GM12878 (cell line): Measurements from ENCODE around the gene KRTAP10-11. TPM values are rescaled to one million over a fixed set of nuclear protein-coding genes. Genes with fewer than 3 reads are reported as not detected.

Experiments used
- ATAC-seq: fragments of 200-7000 bp; cut with Tn5 transposase; 3 replicates; pipeline ENCODE4 v1.9.1; 2020; ENCODE audit warnings: mild to moderate bottlenecking, moderate library complexity
- BruUV-seq: library from RNA; stranded (reverse); fragments of 400-500 nt; replicated peaks from 2 replicates; lab custom pipeline; 2021; lab: Mats Ljungman, UMichigan
- CTCF ChIA-PET: fragments of 300-600 bp; sonication (Branson Sonifier 250); formaldehyde crosslinking; extraction: SDS; loops from one replicate; lab custom pipeline; 2021; ENCODE audit warnings: inconsistent platforms; lab: Yijun Ruan, JAX
- POLR2A ChIA-PET: fragments of 350-600 bp; formaldehyde crosslinking; extraction: SDS; loops from one replicate; lab custom pipeline; 2021; ENCODE audit warnings: inconsistent platforms; lab: Charles Lee
- RAD21 ChIA-PET: fragments of 300-600 bp; sonication (Branson Sonifier 250); formaldehyde crosslinking; loops from one replicate; lab custom pipeline; 2023; ENCODE audit warnings: antibody characterized with exemption; ENCODE audit not compliant: unreplicated experiment; lab: Charles Lee
- SMC1A ChIA-PET: fragments of 300-600 bp; sonication (Branson Sonifier 250); formaldehyde crosslinking; loops from one replicate; lab custom pipeline; 2023; ENCODE audit not compliant: unreplicated experiment, uncharacterized antibody; lab: Charles Lee
- DNase-seq: peaks from one replicate; pipeline ENCODE4 v3.0.0-alpha.2; 2011; ENCODE audit warnings: low read depth, low spot score
- FAIRE-seq: peaks from 3 replicates; lab custom pipeline; 2011; peaks lifted over from hg19 to GRCh38; lab: Jason Lieb, UNC
- H2AFZ ChIP-seq: 2 replicates; pipeline ENCODE4 v1.6.0; 2011; ENCODE audit warnings: low read depth, low read length, control low read depth; ENCODE audit not compliant: control insufficient read depth
- H3K27ac ChIP-seq: 2 replicates; pipeline ENCODE4 v1.5.1; 2011; ENCODE audit warnings: control low read depth; ENCODE audit not compliant: control insufficient read depth, insufficient read depth
- H3K27me3 ChIP-seq, 2 experiments: replicated peaks in 1 of 2; 2 replicates each; pipeline versions ENCODE4 v1.6.0 to v1.6.1; 2011; ENCODE audit warnings: low read length in 1 of 2; ENCODE audit not compliant: control insufficient read depth in 2 of 2, insufficient read depth in 2 of 2
- H3K36me3 ChIP-seq, 2 experiments: 2 replicates each; pipeline ENCODE4 v1.5.1; 2011; ENCODE audit warnings: low read length in 1 of 2; ENCODE audit not compliant: control insufficient read depth in 2 of 2, insufficient read depth in 2 of 2
- H3K4me1 ChIP-seq: 2 replicates; pipeline ENCODE4 v1.6.1; 2011; ENCODE audit warnings: mild to moderate bottlenecking, low read length, moderate library complexity, mixed read lengths; ENCODE audit not compliant: control insufficient read depth, insufficient read depth
- H3K4me2 ChIP-seq: 2 replicates; pipeline ENCODE4 v1.6.0; 2011; ENCODE audit warnings: control low read depth; ENCODE audit not compliant: control insufficient read depth, insufficient read depth
- H3K4me3 ChIP-seq: fragments of 200-600 bp; sonication (generic); 2 replicates; pipeline ENCODE4 v1.5.1; 2016
- H3K79me2 ChIP-seq: 2 replicates; pipeline ENCODE4 v1.6.0; 2011; ENCODE audit warnings: low read length; ENCODE audit not compliant: control insufficient read depth, insufficient read depth
- H3K9ac ChIP-seq: 2 replicates; pipeline ENCODE4 v1.8.0; 2011; ENCODE audit warnings: low read length, control low read depth, mixed read lengths; ENCODE audit not compliant: control insufficient read depth, insufficient read depth
- H3K9me3 ChIP-seq: replicated peaks from 3 replicates; pipeline ENCODE4 v1.5.1; 2011; ENCODE audit warnings: mild to moderate bottlenecking, low read length; ENCODE audit not compliant: control insufficient read depth, insufficient read depth
- H4K20me1 ChIP-seq: 2 replicates; pipeline ENCODE4 v1.6.0; 2011; ENCODE audit not compliant: control insufficient read depth, insufficient read depth
- CHD2 ChIP-seq: IDR thresholded peaks from 2 replicates; pipeline ENCODE4 v1.6.1; 2011; ENCODE audit warnings: low read depth, low read length, improper control_type of control experiment, borderline replicate concordance
- EZH2 ChIP-seq: IDR thresholded peaks from 2 replicates; pipeline ENCODE4 v1.6.1; 2012; ENCODE audit warnings: low read depth, mild to moderate bottlenecking, control low read depth, inconsistent platforms, low read length, borderline replicate concordance; ENCODE audit not compliant: control insufficient read depth
- FOXM1 ChIP-seq: IDR thresholded peaks from 2 replicates; pipeline ENCODE4 v1.6.1; 2012; ENCODE audit warnings: low read depth, mild to moderate bottlenecking, inconsistent platforms, low read length, moderate library complexity
- HDAC2 ChIP-seq: fragments of 200-600 bp; sonication (generic); IDR thresholded peaks from 2 replicates; pipeline ENCODE4 v1.6.1; 2017
- HDAC6 ChIP-seq: fragments of 200-600 bp; sonication (generic); IDR thresholded peaks from one replicate; pipeline ENCODE4 v1.8.0; 2017; ENCODE audit warnings: antibody characterized with exemption; ENCODE audit not compliant: unreplicated experiment
- IRF5 ChIP-seq: fragments of 450-650 bp; IDR thresholded peaks from 2 replicates; pipeline ENCODE4 v1.6.1; 2017; ENCODE audit warnings: borderline replicate concordance
- MTA2 ChIP-seq: fragments of 450-650 bp; IDR thresholded peaks from 2 replicates; pipeline ENCODE4 v1.6.1; 2016; ENCODE audit warnings: low read depth, mild to moderate bottlenecking, moderate library complexity
- MXI1 ChIP-seq: fragments of 150-350 bp; IDR thresholded peaks from 2 replicates; pipeline ENCODE4 v1.6.1; 2011; ENCODE audit warnings: low read depth, mild to moderate bottlenecking, inconsistent platforms, low read length, improper control_type of control experiment
- POLR2A ChIP-seq: IDR thresholded peaks from 2 replicates; pipeline ENCODE4 v1.6.1; 2011; ENCODE audit warnings: low read depth, mild to moderate bottlenecking, low read length
- RAD51 ChIP-seq: fragments of 450-650 bp; IDR thresholded peaks from 2 replicates; pipeline ENCODE4 v1.6.1; 2016; ENCODE audit warnings: moderate library complexity, mild to moderate bottlenecking, inconsistent platforms
- SKIL ChIP-seq: fragments of 450-650 bp; IDR thresholded peaks from 2 replicates; pipeline ENCODE4 v1.6.1; 2017; ENCODE audit warnings: mild to moderate bottlenecking, low read depth, inconsistent platforms; ENCODE audit not compliant: poor library complexity, severe bottlenecking
- ZNF687 ChIP-seq: fragments of 450-650 bp; IDR thresholded peaks from 2 replicates; pipeline ENCODE4 v1.6.1; 2017; ENCODE audit warnings: mild to moderate bottlenecking, moderate library complexity
- ZZZ3 ChIP-seq: IDR thresholded peaks from 2 replicates; pipeline ENCODE4 v1.6.1; 2011; ENCODE audit warnings: low read depth; ENCODE audit not compliant: control insufficient read depth, insufficient read length
- WGBS: methylation state at CpG from one replicate; pipeline ENCODE4 v1.1.6; 2016; ENCODE audit warnings: low lambda C conversion rate; ENCODE audit not compliant: insufficient replicate concordance, insufficient coverage; ENCODE audit errors: missing lambda C conversion rate; 5-methylcytosine and 5-hydroxymethylcytosine counted together
- in situ Hi-C: fragments of 300-500 bp; cut with MboI; formaldehyde crosslinking; loops from 9 replicates; pipeline ENCODE4 v1.14.3; 2018; ENCODE audit warnings: mixed read lengths
- intact Hi-C: fragments of 100-400 bp; cut with micrococcal nuclease; formaldehyde crosslinking; loops from one replicate; pipeline ENCODE4 v1.14.2; 2022; ENCODE audit not compliant: unreplicated experiment
- polyA plus RNA-seq, 11 experiments: library from polyadenylated mRNA; depleted of rRNA in 4 of 11; unstranded in 6 of 11; stranded (reverse) in 5 of 11; fragments of >200 nt; fragmentation: Nextera tagmentation in 4 of 11; fragmentation: Illumina TruSeq in 1 of 11; extraction: Ambion mirVana in 4 of 11; extraction: Trizol in 1 of 11; gene quantifications; 1 replicate in 1 of 11; 2 replicates in 10 of 11; pipeline versions ENCODE4 v1.2.1 to v1.2.3, GENCODE V29; 2011 to 2016; ENCODE audit warnings: inconsistent platforms in 2 of 11, missing spikeins in 2 of 11, low read depth in 1 of 11
- total RNA-seq, 4 experiments: library from RNA; depleted of rRNA in 3 of 4; stranded (reverse); fragments of >200 nt in 3 of 4; fragmentation: Illumina TruSeq in 1 of 4; extraction: Trizol in 1 of 4; gene quantifications; 2 replicates each; pipeline versions ENCODE4 v1.2.1 to v1.2.3, GENCODE V29; 2013 to 2021
- TF ChIP-seq, protein P1 (sequence below): fragments of 450-650 bp; IDR thresholded peaks from 2 replicates; pipeline ENCODE4 v1.6.1; 2017; ENCODE audit warnings: mild to moderate bottlenecking, moderate library complexity

The KRTAP10-11 gene
- total and polyA plus RNA-seq, 10 of the 15 experiments (the other 5 are each of a cell fraction or from before 2014, with no cell fraction given), result not detected

- H3K4me3 ChIP-seq, result no peak overlapping the region
- RAD21 ChIA-PET, result no interaction called here
- no peak overlapping the region for H3K27ac ChIP-seq
- CTCF ChIA-PET, result no interaction called here
- BruUV-seq, result no TSS peak
- WGBS, result 35% methylated on average over 11 of the region's 11 CpGs
- H3K27me3 ChIP-seq, result peaks cover 0 to 1% of the 10 kb centered on the region in 2 experiments; a peak in 2 of 4 replicates
- no peak overlapping the region for H3K4me2 ChIP-seq
- no peak overlapping the region for H2AFZ ChIP-seq
- POLR2A ChIA-PET, result no interaction called here
- SMC1A ChIA-PET, result no interaction called here
- H3K4me1 ChIP-seq, result no peaks in the 10 kb centered on the region
- H3K9ac ChIP-seq, result no peak overlapping the region
- intact Hi-C loops, result no loop called here
- in situ Hi-C loops, result no loop called here
- H3K9me3 ChIP-seq, result no peaks in the 10 kb centered on the region
- no peak for DNase-seq
- H3K79me2 ChIP-seq, result no peaks in the 10 kb centered on the region
- H4K20me1 ChIP-seq, result no peaks in the 10 kb centered on the region
- H3K36me3 ChIP-seq, result no peaks in the 10 kb centered on the region
- ATAC-seq, result no peak
- no peak for FAIRE-seq
- TF ChIP-seq POLR2A (no peak), ZNF687 (no peak), ZZZ3 (no peak), FOXM1 (no peak), HDAC2 (no peak), SKIL (no peak), MXI1 (no peak), HDAC6 (no peak), EZH2 (no peak), MTA2 (no peak), RAD51 (no peak), IRF5 (no peak), CHD2 (no peak)
- TF ChIP-seq, protein P1, sequence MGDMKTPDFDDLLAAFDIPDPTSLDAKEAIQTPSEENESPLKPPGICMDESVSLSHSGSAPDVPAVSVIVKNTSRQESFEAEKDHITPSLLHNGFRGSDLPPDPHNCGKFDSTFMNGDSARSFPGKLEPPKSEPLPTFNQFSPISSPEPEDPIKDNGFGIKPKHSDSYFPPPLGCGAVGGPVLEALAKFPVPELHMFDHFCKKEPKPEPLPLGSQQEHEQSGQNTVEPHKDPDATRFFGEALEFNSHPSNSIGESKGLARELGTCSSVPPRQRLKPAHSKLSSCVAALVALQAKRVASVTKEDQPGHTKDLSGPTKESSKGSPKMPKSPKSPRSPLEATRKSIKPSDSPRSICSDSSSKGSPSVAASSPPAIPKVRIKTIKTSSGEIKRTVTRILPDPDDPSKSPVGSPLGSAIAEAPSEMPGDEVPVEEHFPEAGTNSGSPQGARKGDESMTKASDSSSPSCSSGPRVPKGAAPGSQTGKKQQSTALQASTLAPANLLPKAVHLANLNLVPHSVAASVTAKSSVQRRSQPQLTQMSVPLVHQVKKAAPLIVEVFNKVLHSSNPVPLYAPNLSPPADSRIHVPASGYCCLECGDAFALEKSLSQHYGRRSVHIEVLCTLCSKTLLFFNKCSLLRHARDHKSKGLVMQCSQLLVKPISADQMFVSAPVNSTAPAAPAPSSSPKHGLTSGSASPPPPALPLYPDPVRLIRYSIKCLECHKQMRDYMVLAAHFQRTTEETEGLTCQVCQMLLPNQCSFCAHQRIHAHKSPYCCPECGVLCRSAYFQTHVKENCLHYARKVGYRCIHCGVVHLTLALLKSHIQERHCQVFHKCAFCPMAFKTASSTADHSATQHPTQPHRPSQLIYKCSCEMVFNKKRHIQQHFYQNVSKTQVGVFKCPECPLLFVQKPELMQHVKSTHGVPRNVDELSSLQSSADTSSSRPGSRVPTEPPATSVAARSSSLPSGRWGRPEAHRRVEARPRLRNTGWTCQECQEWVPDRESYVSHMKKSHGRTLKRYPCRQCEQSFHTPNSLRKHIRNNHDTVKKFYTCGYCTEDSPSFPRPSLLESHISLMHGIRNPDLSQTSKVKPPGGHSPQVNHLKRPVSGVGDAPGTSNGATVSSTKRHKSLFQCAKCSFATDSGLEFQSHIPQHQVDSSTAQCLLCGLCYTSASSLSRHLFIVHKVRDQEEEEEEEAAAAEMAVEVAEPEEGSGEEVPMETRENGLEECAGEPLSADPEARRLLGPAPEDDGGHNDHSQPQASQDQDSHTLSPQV, result no peak
These were observed 34.9 kb downstream of the KRTAP10-11 start for GRCh38 chr21:44681152-44681551.
